ENCODE measurements around the gene SDK2.

DNA sequence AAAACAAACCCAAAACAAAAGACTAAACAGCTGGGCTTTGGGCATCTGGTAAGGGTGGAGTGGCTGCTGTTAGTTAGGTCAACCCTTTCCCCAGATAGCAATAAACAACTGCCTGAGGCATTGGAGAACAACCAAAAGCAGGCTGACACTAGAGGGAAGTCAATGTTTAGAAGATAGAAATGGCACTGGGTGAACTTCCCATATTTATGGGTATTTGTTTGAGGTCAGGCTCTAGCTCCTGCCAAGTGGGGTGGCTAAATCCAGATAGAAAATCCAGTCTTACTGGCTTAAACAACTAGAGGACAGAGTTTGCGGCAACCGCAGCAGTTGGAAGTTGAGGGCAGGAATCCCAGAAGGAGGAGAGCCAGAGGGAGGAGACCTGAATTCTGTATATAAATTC, 79.4 kb downstream of the SDK2 start:
- TF ChIP-seq ZNF48 (tag by site-specific recombination; IDR thresholded peaks at IDR 0.05) (no peak), ZNF530 (tag by site-specific recombination; IDR thresholded peaks at IDR 0.05; ENCODE audit: low read depth) (no peak), ZBTB1 (tag by site-specific recombination; IDR thresholded peaks at IDR 0.05) (no peak), TCF7L2 (IDR thresholded peaks at IDR 0.05; ENCODE audit: borderline replicate concordance, low read depth, low read length) (no peak), ZNF354C (tag by site-specific recombination; IDR thresholded peaks at IDR 0.05; ENCODE audit: borderline replicate concordance, low read depth) (no peak), ZNF23 (tag by site-specific recombination; IDR thresholded peaks at IDR 0.05; ENCODE audit: borderline replicate concordance) (no peak), ZNF660 (tag by site-specific recombination; IDR thresholded peaks at IDR 0.05) (no peak), ZEB2 (tag by site-specific recombination; IDR thresholded peaks at IDR 0.05) (no peak)
- TF ChIP-seq, protein P1, sequence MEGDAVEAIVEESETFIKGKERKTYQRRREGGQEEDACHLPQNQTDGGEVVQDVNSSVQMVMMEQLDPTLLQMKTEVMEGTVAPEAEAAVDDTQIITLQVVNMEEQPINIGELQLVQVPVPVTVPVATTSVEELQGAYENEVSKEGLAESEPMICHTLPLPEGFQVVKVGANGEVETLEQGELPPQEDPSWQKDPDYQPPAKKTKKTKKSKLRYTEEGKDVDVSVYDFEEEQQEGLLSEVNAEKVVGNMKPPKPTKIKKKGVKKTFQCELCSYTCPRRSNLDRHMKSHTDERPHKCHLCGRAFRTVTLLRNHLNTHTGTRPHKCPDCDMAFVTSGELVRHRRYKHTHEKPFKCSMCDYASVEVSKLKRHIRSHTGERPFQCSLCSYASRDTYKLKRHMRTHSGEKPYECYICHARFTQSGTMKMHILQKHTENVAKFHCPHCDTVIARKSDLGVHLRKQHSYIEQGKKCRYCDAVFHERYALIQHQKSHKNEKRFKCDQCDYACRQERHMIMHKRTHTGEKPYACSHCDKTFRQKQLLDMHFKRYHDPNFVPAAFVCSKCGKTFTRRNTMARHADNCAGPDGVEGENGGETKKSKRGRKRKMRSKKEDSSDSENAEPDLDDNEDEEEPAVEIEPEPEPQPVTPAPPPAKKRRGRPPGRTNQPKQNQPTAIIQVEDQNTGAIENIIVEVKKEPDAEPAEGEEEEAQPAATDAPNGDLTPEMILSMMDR (tag by site-specific recombination; IDR thresholded peaks at IDR 0.05): no peak
- TF ChIP-seq, protein P2, sequence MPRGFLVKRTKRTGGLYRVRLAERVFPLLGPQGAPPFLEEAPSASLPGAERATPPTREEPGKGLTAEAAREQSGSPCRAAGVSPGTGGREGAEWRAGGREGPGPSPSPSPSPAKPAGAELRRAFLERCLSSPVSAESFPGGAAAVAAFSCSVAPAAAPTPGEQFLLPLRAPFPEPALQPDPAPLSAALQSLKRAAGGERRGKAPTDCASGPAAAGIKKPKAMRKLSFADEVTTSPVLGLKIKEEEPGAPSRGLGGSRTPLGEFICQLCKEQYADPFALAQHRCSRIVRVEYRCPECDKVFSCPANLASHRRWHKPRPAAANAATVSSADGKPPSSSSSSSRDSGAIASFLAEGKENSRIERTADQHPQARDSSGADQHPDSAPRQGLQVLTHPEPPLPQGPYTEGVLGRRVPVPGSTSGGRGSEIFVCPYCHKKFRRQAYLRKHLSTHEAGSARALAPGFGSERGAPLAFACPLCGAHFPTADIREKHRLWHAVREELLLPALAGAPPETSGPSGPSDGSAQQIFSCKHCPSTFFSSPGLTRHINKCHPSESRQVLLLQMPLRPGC (tag by site-specific recombination; IDR thresholded peaks at IDR 0.05): no peak
- TF ChIP-seq, protein P3, sequence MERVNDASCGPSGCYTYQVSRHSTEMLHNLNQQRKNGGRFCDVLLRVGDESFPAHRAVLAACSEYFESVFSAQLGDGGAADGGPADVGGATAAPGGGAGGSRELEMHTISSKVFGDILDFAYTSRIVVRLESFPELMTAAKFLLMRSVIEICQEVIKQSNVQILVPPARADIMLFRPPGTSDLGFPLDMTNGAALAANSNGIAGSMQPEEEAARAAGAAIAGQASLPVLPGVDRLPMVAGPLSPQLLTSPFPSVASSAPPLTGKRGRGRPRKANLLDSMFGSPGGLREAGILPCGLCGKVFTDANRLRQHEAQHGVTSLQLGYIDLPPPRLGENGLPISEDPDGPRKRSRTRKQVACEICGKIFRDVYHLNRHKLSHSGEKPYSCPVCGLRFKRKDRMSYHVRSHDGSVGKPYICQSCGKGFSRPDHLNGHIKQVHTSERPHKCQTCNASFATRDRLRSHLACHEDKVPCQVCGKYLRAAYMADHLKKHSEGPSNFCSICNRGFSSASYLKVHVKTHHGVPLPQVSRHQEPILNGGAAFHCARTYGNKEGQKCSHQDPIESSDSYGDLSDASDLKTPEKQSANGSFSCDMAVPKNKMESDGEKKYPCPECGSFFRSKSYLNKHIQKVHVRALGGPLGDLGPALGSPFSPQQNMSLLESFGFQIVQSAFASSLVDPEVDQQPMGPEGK (tag by site-specific recombination; IDR thresholded peaks at IDR 0.05): no peak
